GM15510 (cell line): ENCODE data around the gene SLC22A7.

Experiments used
- POLR2A ChIP-seq: IDR thresholded peaks from 3 replicates; pipeline ENCODE4 v1.6.1; 2011; ENCODE audit warnings: borderline replicate concordance; ENCODE audit not compliant: insufficient read length; ENCODE audit errors: extremely low read depth

The SLC22A7 gene

GRCh38 chr6:43297644-43298564 lies at the start of gene SLC22A7:
TSS of gene SLC22A7 (plus strand) at chr6:43298260. CDS start at chr6:43298359, 99 bp downstream.
- TF ChIP-seq POLR2A = no peak

- TF ChIP-seq POLR2A = no peak
Measured at GRCh38 chr6:43248791-43249190, 49.3 kb upstream of the SLC22A7 start.

- no peak for TF ChIP-seq POLR2A
Measured at GRCh38 chr6:43250992-43251373, 47.1 kb upstream of the SLC22A7 start.

GRCh38 chr6:43253401-43253800 lies 44.7 kb upstream of the SLC22A7 start:
- TF ChIP-seq POLR2A = no peak

GRCh38 chr6:43254138-43254817 lies 43.8 kb upstream of the SLC22A7 start:
- no peak for TF ChIP-seq POLR2A

GRCh38 chr6:43254846-43255245 lies 43.2 kb upstream of the SLC22A7 start:
- no peak for TF ChIP-seq POLR2A

GRCh38 chr6:43255408-43256054 lies 42.5 kb upstream of the SLC22A7 start:
- TF ChIP-seq POLR2A = no peak

- no peak for TF ChIP-seq POLR2A
Measured at GRCh38 chr6:43256670-43257366, 41.2 kb upstream of the SLC22A7 start.

- no peak for TF ChIP-seq POLR2A
Measured at GRCh38 chr6:43257367-43258145, 40.5 kb upstream of the SLC22A7 start.

GRCh38 chr6:43258180-43258579 lies 39.9 kb upstream of the SLC22A7 start:
- TF ChIP-seq POLR2A = no peak

GRCh38 chr6:43258807-43259686 lies 39.0 kb upstream of the SLC22A7 start:
- TF ChIP-seq POLR2A = no peak

- no peak for TF ChIP-seq POLR2A
Measured at GRCh38 chr6:43260791-43261190, 37.3 kb upstream of the SLC22A7 start.

GRCh38 chr6:43261198-43261597 lies 36.9 kb upstream of the SLC22A7 start:
- TF ChIP-seq POLR2A = no peak
